GM12865 (cell line): ENCODE measurements around the gene FSTL4.

ENCODE experiments used
- DNase-seq: peaks from one replicate; pipeline ENCODE4 v3.0.0; 2010; ENCODE audit warnings: low read depth
- H3K4me3 ChIP-seq: 2 replicates; pipeline ENCODE4 v1.5.1; 2011; ENCODE audit warnings: mild to moderate bottlenecking, low read depth, low read length, control low read depth
- CTCF ChIP-seq: IDR thresholded peaks from 2 replicates; pipeline ENCODE4 v1.5.1; 2011; ENCODE audit warnings: low read length, control low read depth, low read depth, inconsistent platforms; ENCODE audit not compliant: insufficient read depth; ENCODE audit errors: missing control alignments

The FSTL4 gene

GRCh38 chr5:133358271-133358670 lies 254.1 kb downstream of the FSTL4 start:
- TF ChIP-seq CTCF: no peak
- H3K4me3 ChIP-seq: no peak overlapping the region
- no peak for DNase-seq

- DNase-seq: no peak
- TF ChIP-seq CTCF: no peak
These were observed 254.6 kb downstream of the FSTL4 start for GRCh38 chr5:133357758-133358157.

GRCh38 chr5:133356984-133357421 lies 255.3 kb downstream of the FSTL4 start:
- no peak for TF ChIP-seq CTCF
- H3K4me3 ChIP-seq: no peak overlapping the region
- DNase-seq: no peak

More at GRCh38 chr5:133357758-133358157, 254.6 kb downstream of the FSTL4 start:
- no peak overlapping the region for H3K4me3 ChIP-seq

- TF ChIP-seq CTCF: no peak
- no peak overlapping the region for H3K4me3 ChIP-seq
- DNase-seq: no peak
These were observed 255.9 kb downstream of the FSTL4 start for GRCh38 chr5:133356396-133356983.

GRCh38 chr5:133354323-133355185 lies 257.8 kb downstream of the FSTL4 start:
- H3K4me3 ChIP-seq: no peak overlapping the region
- DNase-seq: no peak
- no peak for TF ChIP-seq CTCF

GRCh38 chr5:133353741-133354140 lies 258.6 kb downstream of the FSTL4 start:
- no peak overlapping the region for H3K4me3 ChIP-seq
- no peak for DNase-seq
- TF ChIP-seq CTCF: no peak
